Measurements from ENCODE around the gene RIMBP2.

Gene RIMBP2

DNA sequence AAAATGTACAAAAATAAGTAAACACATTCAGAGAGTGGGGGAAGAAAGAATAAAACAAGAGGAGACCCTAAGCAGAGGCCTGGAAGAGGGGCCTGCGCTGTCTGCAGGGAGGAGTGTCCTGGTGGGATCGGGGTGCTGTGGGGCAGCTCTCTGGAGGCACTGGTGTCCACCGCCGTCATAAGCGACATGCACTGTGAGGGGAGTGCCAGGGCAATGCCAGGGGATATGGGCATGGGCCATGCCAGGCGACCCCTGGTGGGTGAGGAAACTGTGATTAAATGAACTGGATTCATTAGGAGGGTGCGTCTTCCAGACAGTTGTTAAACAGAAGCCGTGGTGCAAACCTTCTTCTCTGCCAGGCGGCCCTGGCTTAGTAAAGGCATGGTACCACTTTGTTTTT lies 261.8 kb downstream of the RIMBP2 start:
- in situ Hi-C loops (cut with HindIII; ENCODE audit: low sequenced_read_pairs), result no loop called here

DNA sequence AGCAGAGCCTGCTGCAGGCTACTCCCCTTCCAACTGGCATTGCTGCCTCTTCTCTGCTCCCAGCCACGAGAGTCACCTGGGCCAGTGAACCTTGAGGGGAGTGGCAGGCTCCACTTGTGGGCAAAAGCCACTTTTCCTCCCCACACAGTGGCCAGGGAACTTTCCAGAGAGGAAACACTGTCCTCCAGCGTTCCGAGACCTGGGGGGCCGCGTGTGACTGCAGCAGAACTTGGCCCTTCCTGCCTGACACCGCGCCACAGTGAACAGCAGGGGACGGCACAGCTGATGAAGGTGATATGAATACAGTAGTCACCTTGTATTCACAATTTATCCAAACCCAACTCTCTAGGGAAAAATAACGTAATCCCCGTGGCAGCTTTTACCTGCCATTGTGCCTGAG lies 263.6 kb downstream of the RIMBP2 start:
- in situ Hi-C loops (cut with HindIII; ENCODE audit: low sequenced_read_pairs), result no loop called here

DNA sequence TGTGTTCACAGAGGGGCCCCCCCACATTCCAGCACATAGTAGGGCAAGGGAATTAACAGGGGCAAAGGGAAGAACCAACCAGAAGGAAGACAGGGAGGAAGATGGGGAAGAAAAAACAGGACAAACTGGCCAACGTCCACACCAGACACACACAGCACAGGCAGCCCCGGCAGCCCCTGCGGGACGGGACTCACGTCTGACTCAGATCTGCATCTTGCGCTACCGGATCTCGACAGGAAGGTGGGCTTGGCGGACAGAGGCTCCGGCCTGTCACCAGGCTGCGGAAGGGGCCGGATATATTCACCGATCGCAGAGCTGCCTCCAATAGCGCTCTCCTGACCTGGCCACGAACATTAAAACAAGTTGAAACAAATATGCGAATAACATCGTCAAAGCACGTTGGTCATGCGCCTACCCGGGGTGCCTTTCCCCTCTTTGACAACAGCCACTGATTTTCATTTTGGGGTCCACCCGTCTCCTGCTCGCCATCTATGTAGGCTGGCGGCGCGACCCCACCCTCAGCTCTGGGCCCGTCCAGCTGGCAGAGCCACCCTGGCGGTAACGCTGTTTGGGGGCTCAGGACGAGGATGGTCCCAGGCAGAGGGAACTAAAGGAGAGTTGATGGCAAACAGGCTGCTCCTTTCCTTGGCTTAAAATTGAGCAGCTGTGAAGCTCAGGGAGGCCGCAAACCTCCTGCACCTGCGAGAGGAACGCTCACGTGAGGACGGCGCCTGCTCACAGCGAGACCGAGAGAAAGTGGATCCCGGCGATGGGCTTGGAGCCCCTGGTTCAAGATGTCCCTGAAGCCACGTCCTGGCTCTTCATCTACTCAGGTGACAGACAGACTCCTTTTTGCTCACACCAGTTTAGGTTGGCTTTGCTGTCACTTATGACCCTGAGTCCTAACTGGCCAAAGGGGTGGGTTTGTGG lies 264.8 kb downstream of the RIMBP2 start:
- in situ Hi-C loops (cut with HindIII; ENCODE audit: low sequenced_read_pairs), result no loop called here

DNA sequence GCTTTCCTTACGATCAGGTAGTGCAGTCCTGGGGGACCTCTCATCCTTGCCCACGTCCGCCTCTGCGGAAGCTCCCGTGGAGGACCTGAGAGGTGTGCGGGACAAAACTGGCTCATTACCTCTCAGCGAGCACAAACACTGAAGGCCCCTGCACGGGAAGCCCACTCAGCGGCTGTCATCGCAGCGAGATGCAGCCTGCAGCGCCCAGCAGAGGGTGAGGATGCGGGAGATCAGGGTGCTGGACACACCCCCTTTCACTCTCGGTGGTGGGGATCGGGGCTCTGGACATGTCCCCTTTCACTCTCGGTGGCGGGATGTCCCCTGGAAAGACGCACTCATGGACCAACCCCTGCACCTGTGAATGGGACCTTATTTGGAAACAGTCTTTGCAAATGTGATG lies 266.8 kb downstream of the RIMBP2 start:
- in situ Hi-C loops (cut with HindIII; ENCODE audit: low sequenced_read_pairs), result no loop called here

DNA sequence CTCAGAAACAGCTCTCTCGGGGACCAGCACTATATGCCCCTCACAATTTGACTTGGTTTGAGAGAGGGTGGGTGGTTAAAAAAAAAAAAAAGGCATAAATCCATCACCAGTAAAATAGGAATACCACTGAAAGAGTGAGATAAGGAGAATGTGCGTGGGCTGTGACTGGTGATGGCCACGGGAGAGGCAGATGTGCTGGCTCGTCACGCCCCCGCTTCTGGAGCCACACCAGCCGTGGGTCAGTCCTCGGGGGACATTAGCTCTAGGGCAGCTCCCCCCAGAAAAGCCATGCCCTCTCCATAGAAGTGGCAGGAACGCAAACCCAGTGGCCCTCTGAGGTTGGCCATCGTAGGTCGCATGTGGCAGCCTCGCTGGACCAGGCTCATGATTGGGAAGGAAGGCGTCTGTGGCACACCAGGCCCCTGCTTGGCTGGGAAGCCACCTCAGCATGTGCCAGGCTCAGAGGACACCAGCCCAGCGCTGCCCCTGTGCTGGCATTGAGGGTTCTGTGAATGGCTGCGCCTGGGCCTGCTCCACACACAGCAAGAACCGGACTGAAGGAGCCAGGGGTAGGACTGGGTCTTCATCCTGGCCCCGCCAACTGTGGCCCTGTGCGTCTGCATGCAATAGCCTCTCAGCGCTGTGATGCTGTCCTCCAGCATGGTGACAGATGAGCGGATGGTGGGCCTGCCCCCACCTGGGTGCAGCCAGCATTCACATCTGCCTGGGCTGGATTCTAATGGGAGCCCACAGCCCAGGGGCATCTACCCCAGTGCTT lies 267.9 kb downstream of the RIMBP2 start:
- in situ Hi-C loops (cut with HindIII; ENCODE audit: low sequenced_read_pairs), result no loop called here

DNA sequence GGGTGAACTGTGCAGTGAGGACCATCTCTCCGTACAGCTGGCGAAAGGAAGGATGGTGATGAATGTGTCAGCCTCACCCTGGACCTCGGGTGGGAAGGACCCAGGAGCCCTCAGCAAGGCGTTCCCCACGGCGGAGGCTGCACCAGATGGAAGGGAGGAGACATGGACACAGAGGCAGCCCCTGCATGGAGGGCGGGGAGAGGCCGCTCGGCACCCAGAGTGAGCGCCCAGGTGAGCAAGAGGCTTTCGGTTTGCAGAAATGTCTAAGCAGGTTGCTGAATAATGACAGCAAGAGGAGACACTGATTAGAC lies 268.5 kb downstream of the RIMBP2 start:
- in situ Hi-C loops (cut with HindIII; ENCODE audit: low sequenced_read_pairs), result no loop called here

DNA sequence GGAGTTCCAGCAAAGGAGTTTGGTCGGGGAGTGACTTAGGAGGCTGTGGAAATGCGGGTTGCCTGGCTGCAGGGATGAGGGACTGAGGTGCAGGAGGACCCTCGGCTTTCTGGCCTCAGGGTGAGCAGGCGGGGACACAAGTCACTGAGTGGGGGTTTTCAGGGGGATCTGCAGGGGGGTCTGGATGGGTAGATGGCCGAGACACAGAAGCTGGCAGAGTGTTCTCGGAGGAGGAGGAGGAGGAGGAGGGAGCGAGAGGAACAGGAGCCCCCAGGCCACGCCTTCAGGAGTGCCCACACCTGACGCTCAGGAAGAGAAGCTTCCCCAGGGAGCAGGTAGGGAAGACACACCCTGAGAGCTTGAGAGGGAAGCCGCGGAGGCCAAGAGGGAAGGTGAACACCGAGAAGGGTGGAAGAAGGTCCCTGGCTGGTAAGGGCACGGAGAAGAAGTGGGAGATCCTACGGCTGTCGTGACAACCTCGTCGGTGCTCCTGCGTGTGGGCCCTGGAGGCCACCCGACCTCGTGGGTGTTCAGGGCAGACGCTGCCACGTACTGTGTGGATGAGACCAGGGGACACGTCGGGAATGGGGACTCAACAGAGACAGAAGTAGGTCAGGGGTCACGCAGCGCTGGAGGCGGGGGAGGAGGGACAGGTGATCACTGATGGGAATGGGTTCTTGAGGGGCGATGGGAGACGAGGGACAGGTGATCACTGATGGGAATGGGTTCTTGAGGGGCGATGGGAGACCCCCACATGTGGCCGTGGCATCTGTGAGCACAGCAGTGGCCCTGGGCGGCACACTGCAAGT lies 269.0 kb downstream of the RIMBP2 start:
- in situ Hi-C loops (cut with HindIII; ENCODE audit: low sequenced_read_pairs), result no loop called here

DNA sequence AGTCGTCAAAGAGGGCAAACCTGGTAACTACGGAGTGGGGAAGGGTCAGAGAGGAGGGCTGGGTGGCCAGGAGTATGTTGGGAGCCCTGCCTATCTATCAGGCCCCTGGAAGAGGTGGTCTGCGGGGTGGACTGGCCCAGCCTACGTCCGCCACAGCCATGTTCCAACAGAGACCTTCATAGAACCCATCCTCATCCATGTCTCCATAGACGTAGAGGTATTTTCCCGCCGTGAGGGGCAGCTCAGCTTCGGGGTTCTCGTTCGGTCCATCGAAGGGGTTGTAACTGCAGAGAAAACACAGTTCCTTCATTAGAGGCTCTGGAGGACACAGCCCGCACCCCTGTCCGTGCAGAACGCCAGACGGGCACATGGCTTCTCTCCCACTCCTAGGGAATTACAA lies 271.1 kb downstream of the RIMBP2 start:
- in situ Hi-C loops (cut with HindIII; ENCODE audit: low sequenced_read_pairs), result no loop called here

DNA sequence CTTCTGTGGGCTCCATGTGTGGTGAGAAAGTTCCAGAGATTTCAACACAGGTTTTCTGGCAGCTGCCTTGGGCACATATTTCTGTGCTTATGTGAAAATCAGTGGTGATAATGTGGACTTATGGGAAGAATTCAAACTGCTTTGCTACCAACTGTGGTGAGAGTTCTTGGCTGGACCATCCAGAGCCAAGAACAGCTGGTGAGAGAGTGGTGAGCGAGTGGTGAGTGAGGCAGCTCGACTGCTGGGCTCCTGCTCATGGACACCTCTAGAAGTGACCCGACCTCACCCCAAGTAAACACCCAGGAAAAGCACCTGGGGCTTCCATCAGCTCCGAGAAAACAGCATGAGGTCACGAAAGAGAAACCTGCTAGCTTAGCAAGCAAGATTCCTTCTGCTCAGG lies 272.0 kb downstream of the RIMBP2 start:
- in situ Hi-C loops (cut with HindIII; ENCODE audit: low sequenced_read_pairs), result no loop called here

DNA sequence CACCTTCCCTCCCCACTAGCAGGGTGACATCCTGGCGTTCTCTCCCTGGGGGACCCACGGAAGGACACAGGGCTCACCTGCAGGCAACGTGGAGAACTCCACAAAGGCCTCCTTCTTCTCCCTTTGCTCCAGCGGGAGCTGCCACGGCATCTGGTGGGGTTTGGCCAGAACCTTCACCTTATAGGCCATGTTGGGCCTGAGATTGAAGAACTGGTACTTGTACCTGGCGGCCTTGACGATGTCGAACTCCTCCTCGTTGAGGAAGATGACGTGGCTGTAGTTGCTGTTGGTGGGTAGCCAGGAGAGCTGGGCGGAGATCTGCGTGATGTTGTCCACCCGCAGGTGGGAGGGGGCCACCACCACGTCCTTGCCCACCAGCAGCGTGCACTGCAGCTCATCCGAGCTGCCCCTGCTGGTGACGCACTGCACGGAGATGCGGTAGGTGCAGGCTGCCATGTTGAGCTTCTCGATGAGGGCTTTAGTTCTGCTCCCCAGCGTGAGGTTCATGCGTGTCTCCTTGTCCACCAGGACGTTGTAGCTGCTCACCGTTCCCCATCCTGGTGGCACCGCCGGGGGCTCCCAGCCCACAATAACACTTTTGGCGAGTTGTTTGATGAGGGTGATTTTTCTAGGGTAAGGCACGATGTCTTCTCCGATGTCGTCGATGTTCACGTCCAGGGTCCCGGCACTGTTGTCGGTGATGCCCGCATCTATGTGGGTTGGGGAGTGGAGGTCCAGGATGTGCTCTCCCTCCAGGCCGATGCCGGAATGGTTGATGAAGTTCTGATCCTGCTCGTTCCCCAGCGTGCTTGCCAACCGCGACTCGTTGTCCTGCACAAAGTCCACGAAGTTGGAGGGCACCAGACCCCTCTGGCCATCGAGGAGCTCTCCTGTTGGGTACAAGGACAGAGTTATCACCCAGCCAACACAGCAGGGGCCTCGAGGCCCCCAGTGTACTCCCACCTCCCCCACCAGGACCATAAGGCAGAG lies 274.0 kb downstream of the RIMBP2 start:
- in situ Hi-C loops (cut with HindIII; ENCODE audit: low sequenced_read_pairs), result no loop called here

DNA sequence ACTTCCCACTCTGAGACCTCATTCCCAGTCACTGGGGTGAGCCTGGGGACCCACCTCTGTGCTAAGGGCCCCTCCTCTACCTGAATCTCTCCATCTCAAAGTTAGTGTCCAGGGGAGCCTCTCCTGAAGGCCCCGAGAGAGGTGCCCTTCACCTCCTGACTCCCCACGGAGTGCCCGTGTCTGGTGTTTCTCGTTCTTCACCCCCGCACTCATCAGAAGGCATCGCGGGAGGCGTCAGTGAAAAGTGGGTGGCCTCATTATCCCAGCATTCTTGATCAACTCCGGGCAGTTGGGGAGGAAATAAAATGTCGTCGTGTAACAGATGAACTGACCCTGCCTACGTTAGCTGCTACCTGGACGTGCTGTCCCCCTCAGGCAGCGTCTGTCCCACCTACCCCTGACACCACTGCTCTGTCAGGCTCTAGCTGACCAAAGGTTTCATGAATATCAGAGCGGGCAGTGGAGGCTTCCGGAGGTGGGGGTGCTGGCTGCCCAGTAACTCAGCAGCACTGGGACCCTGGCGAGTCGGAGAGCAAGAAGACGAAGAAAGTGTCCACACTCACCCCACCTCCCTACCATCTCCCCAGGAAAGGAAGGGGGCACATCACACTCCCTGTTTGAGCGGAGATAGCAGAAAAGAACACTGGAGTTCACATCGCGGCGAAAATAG lies 275.6 kb downstream of the RIMBP2 start:
- in situ Hi-C loops (cut with HindIII; ENCODE audit: low sequenced_read_pairs), result no loop called here

DNA sequence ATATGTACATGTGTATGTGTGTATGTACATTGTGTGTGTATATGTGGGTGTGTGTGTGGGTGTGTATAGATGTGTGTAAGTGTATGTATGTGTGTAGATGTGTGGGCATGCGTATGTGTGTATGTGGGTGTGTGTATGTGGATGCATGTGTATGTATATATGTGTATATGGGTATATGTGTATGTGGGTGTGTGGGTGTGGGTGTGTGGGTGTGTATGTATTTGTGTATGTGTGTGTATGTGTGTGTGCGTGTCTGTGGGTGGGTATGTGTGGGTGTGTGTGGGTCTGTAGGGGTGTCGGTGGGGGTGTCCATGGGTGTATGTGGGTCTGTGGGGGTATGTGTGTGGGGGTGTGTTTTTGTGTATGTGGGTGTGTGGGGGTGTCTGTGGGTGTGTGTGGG lies 276.8 kb downstream of the RIMBP2 start:
- in situ Hi-C loops (cut with HindIII; ENCODE audit: low sequenced_read_pairs), result no loop called here

DNA sequence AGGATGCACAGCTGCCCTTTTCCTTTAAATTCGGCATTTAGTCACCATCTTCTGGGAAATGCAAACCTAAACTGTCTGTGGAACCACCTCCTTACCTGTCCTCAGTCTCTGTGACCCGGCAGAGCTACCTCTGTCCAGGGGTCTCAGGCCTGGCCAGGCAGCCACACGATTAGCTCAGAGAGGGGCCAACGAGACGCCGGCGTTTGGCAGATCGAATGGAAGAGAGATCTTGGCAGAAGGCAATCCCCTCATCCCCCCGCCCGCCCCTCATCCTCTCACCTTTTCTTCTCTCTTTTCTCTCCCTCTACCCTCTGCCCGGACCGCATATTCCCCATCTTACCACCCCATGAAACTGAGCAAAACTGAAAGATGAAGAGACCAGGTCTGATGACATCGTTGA lies 277.4 kb downstream of the RIMBP2 start:
- in situ Hi-C loops (cut with HindIII; ENCODE audit: low sequenced_read_pairs), result no loop called here

DNA sequence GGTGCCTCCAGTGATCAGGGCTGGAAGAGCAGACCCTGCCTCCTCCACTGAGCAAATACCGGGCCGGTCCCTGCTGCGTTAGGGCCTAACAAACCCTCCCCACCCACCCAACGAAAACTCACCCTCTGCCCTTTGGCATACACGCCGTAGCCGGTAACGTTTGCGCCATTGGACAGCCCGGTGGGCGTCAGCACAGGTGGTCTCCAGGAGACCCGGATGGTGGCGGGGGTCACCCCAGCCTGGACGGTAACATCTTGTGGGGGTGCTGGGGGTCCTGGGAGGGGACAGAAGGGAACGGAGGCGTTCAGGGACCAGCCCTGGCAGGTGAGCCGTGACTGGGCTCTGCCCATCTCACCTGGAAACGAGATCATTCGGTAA lies 277.9 kb downstream of the RIMBP2 start:
- in situ Hi-C loops (cut with HindIII; ENCODE audit: low sequenced_read_pairs), result no loop called here

DNA sequence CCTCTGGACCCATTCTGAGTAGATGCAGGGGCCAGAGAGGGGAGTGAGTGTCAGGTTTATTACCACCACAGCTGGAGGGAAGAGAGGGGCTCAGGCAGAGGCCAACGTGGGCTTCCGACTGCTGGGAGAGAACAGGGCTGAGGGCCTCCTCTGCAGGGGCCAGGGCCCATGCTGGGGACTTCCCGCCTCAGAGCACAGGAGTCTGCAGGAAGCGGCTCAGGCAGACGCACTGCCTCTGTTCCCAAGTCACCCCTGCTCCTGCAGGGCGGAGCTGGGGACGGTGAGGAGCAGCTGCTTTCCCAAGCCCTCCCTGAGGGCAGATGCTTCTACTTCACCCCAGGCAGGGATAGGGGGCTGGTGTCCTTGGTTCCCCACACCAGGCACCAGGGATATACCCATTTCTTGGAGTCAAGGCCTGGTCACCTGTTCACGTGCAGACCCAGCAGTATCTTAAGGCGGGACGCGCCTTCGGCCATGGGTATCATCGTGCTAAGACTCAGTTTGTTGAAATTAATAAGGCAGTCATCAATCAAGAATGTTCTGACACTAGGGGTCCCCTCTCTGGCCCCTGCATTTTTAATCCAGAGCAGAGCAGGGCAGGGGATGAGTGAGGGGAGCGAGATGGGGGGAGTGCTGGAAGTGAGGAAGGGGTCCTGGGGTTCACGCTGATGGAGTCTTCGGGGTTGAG lies 278.4 kb downstream of the RIMBP2 start:
- in situ Hi-C loops (cut with HindIII; ENCODE audit: low sequenced_read_pairs), result no loop called here

DNA sequence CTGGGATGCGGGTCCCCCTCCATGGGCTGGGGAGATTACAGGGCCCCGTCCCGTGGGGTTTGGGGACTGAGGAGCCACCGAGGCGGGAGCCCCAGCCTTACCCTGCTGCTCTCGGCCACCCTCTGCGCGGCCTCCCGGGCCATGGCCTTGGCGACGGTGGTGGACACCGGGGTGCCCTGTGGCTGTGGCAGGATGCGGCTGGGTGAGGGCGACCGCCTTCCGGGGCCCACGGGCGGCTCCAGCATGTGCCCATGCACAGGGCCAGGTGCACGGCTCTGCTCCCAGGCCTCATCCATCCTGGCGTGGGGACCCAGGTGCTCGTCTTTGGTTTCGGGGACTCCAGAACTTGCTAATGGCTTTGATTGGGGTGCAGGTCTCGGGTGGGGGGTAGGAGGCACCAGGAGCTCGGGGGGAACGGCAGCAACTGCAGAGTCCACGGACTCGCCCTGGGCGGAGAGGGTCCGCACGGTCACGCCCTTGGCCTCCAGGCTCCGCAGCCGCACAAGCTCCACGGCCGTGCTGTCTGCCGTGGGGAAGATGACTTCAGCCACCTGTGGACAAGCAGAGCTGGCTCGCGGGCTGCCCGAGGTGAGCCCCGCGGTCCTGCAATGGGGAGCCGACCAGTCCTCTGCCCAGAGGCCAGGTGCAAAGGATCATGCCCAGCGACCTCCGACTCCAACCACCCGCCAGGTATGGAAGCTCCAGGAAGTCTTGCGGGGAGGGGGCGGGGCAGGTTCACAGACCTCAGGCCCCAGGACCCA lies 279.2 kb downstream of the RIMBP2 start:
- in situ Hi-C loops (cut with HindIII; ENCODE audit: low sequenced_read_pairs), result no loop called here

DNA sequence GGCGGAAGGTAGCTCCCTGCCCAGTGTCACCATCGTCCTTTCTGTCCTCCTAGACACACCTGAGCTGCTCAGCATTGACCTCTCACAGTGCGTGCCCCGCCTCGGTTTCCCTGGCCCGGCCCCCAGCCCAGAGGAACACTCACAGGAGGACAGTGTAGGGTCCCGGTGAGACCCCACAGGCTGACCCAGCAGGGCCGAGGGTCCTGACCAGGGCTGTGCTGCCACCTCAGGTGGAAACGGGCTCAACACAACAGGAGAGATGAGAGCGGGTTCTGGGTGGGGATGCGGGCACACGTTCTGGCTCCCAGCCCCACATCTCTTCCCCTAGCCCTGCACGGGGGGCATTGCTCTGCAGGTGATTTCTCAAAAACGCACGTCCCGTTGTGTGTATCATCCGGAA lies 280.3 kb downstream of the RIMBP2 start:
- in situ Hi-C loops (cut with HindIII; ENCODE audit: low sequenced_read_pairs), result no loop called here

DNA sequence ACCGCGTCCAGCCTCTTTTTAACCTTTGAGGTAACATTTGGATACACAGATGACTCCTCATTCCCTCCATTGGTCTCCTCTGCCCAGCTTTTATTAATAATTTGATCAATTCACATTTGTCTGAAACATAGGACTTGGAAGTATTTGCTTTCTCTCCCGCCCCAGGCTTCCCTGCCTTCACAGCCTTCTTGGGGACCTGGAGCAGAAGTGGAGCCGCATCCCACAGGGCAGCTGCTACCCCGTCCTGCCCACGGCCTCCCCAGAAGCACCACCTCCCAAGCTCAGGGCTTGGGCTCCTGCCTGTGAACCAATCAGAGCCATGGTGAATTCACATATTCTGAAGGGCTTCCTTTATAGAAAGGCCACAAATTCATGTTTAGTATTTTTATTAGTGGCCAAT lies 280.8 kb downstream of the RIMBP2 start:
- in situ Hi-C loops (cut with HindIII; ENCODE audit: low sequenced_read_pairs), result no loop called here

DNA sequence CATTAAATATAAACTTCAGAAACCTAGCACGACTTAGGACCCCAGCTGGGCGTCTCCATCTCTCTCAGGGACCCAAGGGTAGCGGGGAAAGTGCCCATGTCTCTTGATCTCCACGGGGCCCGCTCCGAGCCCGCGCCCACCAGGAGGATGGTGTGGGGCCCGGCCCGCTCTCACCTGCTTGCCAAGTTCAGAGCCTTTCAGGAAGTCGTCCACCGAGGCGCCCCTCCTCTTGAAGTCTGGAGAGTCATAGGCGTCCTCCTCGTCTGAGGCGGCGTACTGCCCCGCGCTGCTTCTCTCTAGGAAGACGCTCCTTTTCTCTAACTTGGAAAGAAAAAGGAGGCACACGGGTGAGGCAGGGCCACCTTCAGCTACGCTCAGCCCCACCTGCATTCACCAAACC lies 281.5 kb downstream of the RIMBP2 start:
- in situ Hi-C loops (cut with HindIII; ENCODE audit: low sequenced_read_pairs), result no loop called here
